Mammary epithelial cell (primary cell): Measurements from ENCODE around the gene XAGE1B.
"Not testable (repeated sequence)": the region's sequence is repeated elsewhere in the genome, so short reads cannot be mapped to it uniquely, and the experiment has no call there.

Source experiments
- CTCF ChIP-seq, 2 donors: IDR thresholded peaks in 1 of 2; conservative IDR thresholded peaks in 1 of 2; 2 replicates each; pipeline ENCODE4 v1.5.1; 2011 to 2012; ENCODE audit warnings: inconsistent platforms in 2 of 2, low read length in 2 of 2, mild to moderate bottlenecking in 2 of 2, control low read depth in 1 of 2, low read depth in 1 of 2; ENCODE audit not compliant: insufficient read depth in 1 of 2; ENCODE audit errors: extremely low read depth in 1 of 2
- EZH2 ChIP-seq: IDR thresholded peaks from 2 replicates; pipeline ENCODE4 v1.6.1; 2012; ENCODE audit warnings: low read length, inconsistent platforms, borderline replicate concordance

DNA sequence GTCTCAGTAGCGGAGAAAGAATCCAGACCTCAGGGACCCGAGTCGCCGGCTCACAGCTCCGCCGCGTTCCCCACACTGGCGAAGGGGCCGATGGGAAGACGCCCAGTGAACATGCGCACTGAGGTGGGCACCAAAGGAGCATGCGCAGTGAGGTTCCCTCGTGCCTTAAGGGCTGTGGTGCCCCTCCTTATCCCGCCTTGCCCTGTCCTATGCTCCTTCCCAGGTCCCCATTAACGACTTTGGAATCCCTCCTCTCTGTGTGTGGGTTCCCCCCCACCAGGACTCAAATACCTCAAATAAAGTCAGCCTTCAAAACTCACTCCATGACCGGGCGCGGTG is at the start of gene XAGE1B:
- not testable (repeated sequence) for TF ChIP-seq EZH2; CTCF (conservative IDR thresholded peaks at IDR 0.05 in 1 of 2, IDR thresholded peaks at IDR 0.05 in 1 of 2; ENCODE audit: extremely low read depth in 1 of 2, insufficient read depth in 1 of 2, low read depth in 1 of 2, low read length in 2 of 2)
